WTC11 (cell line): ENCODE measurements around the gene HRNR. TPM values are rescaled to one million over a fixed set of nuclear protein-coding genes. Genes with fewer than 3 reads are reported as not detected.
"Not testable (repeated sequence)": the region's sequence is repeated elsewhere in the genome, so short reads cannot be mapped to it uniquely, and the experiment has no call there.

Source experiments
- ATAC-seq: fragments of 200-7000 bp; cut with Tn5 transposase; 2 replicates; pipeline ENCODE4 v1.10.0; 2021; ENCODE audit warnings: mild to moderate bottlenecking, moderate library complexity
- CTCF ChIA-PET: fragments of 300-600 bp; sonication (Branson Sonifier 250); formaldehyde crosslinking; loops from one replicate; lab custom pipeline; 2021; ENCODE audit warnings: antibody characterized with exemption; lab: Charles Lee
- POLR2A ChIA-PET: fragments of 350-600 bp; sonication (Branson Sonifier 250); formaldehyde crosslinking; loops from one replicate; lab custom pipeline; 2021; ENCODE audit warnings: antibody characterized with exemption; lab: Charles Lee
- DNase-seq: peaks from one replicate; pipeline ENCODE4 v3.0.0; 2021; ENCODE audit warnings: low spot score
- H3K27ac Mint-ChIP-seq: 2 replicates; pipeline ENCODE4 v1.8.0; 2021; ENCODE audit warnings: mixed read lengths
- H3K27me3 Mint-ChIP-seq: 2 replicates; pipeline ENCODE4 v1.8.0; 2021; ENCODE audit warnings: low read depth, mild to moderate bottlenecking, moderate library complexity, mixed read lengths
- H3K36me3 Mint-ChIP-seq: 2 replicates; pipeline ENCODE4 v1.8.0; 2021; ENCODE audit warnings: mixed read lengths
- H3K4me1 Mint-ChIP-seq: 2 replicates; pipeline ENCODE4 v1.8.0; 2022; ENCODE audit warnings: mixed read lengths
- H3K4me3 Mint-ChIP-seq: 2 replicates; pipeline ENCODE4 v1.8.0; 2021; ENCODE audit warnings: mild to moderate bottlenecking, moderate library complexity, mixed read lengths
- H3K9me3 Mint-ChIP-seq: 2 replicates; pipeline ENCODE4 v1.8.0; 2021; ENCODE audit warnings: mixed read lengths
- ELF4 ChIP-seq: sonication (generic); formaldehyde crosslinking; IDR thresholded peaks from 2 replicates; pipeline ENCODE4 v1.8.1; 2022; ENCODE audit warnings: low read depth, mild to moderate bottlenecking, moderate library complexity, missing genetic modification reagents
- ESRRA ChIP-seq: sonication (generic); formaldehyde crosslinking; IDR thresholded peaks from 2 replicates; pipeline ENCODE4 v1.8.1; 2022; ENCODE audit warnings: mild to moderate bottlenecking, missing genetic modification reagents, borderline replicate concordance
- FOXJ3 ChIP-seq: sonication (generic); formaldehyde crosslinking; IDR thresholded peaks from 2 replicates; pipeline ENCODE4 v1.9.0; 2021; ENCODE audit warnings: missing genetic modification reagents, mild to moderate bottlenecking, borderline replicate concordance
- HMGXB4 ChIP-seq: sonication (generic); formaldehyde crosslinking; IDR thresholded peaks from 2 replicates; pipeline ENCODE4 v1.8.1; 2023; ENCODE audit warnings: mild to moderate bottlenecking, moderate library complexity, missing genetic modification reagents
- KAT7 ChIP-seq: sonication (generic); formaldehyde crosslinking; IDR thresholded peaks from 2 replicates; pipeline ENCODE4 v1.8.1; 2023; ENCODE audit warnings: missing genetic modification reagents, mild to moderate bottlenecking, borderline replicate concordance
- NFATC4 ChIP-seq: fragments of 250-450 bp; sonication (Bioruptor Pico); IDR thresholded peaks from 2 replicates; pipeline ENCODE4 v1.9.0; 2021; ENCODE audit warnings: mild to moderate bottlenecking
- SP1 ChIP-seq: sonication (generic); formaldehyde crosslinking; conservative IDR thresholded peaks from 2 replicates; pipeline ENCODE4 v1.8.1; 2022; ENCODE audit warnings: missing genetic modification reagents
- TCF7 ChIP-seq: sonication (generic); formaldehyde crosslinking; IDR thresholded peaks from 2 replicates; pipeline ENCODE4 v1.8.0; 2022; ENCODE audit warnings: mild to moderate bottlenecking, low read depth, missing genetic modification reagents, moderate library complexity
- USF2 ChIP-seq: sonication (generic); formaldehyde crosslinking; IDR thresholded peaks from 2 replicates; pipeline ENCODE4 v1.8.1; 2023; ENCODE audit warnings: mild to moderate bottlenecking, missing genetic modification reagents, moderate library complexity
- ZBTB43 ChIP-seq: sonication (generic); formaldehyde crosslinking; IDR thresholded peaks from 2 replicates; pipeline ENCODE4 v1.8.1; 2023; ENCODE audit warnings: mild to moderate bottlenecking, missing genetic modification reagents
- ZNF121 ChIP-seq: sonication (generic); formaldehyde crosslinking; IDR thresholded peaks from 2 replicates; pipeline ENCODE4 v1.8.0; 2023; ENCODE audit warnings: missing genetic modification reagents
- ZNF281 ChIP-seq: sonication (generic); formaldehyde crosslinking; IDR thresholded peaks from 2 replicates; pipeline ENCODE4 v1.8.0; 2023; ENCODE audit warnings: mild to moderate bottlenecking, missing genetic modification reagents
- ZNF317 ChIP-seq: sonication (generic); formaldehyde crosslinking; IDR thresholded peaks from 2 replicates; pipeline ENCODE4 v1.8.1; 2023; ENCODE audit warnings: low read depth, mild to moderate bottlenecking, moderate library complexity, missing genetic modification reagents, borderline replicate concordance
- ZNF671 ChIP-seq: fragments of 250-450 bp; sonication (Bioruptor Pico); IDR thresholded peaks from 2 replicates; pipeline ENCODE4 v1.8.0; 2021; ENCODE audit warnings: mild to moderate bottlenecking
- total RNA-seq: library from RNA; stranded (reverse); gene quantifications from 3 replicates; pipeline ENCODE4 v1.2.3, GENCODE V29; 2021
- TF ChIP-seq, protein P1 (sequence below): sonication (generic); formaldehyde crosslinking; IDR thresholded peaks from 2 replicates; pipeline ENCODE4 v1.8.1; 2022; ENCODE audit warnings: mild to moderate bottlenecking, missing genetic modification reagents, moderate library complexity, borderline replicate concordance
- TF ChIP-seq, protein P2 (sequence below): fragments of 250-450 bp; sonication (Bioruptor Pico); IDR thresholded peaks from 2 replicates; pipeline ENCODE4 v2.1.2; 2022; ENCODE audit warnings: mild to moderate bottlenecking, moderate library complexity
- TF ChIP-seq, protein P3 (sequence below): sonication (generic); formaldehyde crosslinking; conservative IDR thresholded peaks from 2 replicates; pipeline ENCODE4 v1.8.1; 2022; ENCODE audit warnings: mild to moderate bottlenecking, missing genetic modification reagents

The HRNR gene
- total RNA-seq, 1 experiment from 2014 or later = not detected

DNA sequence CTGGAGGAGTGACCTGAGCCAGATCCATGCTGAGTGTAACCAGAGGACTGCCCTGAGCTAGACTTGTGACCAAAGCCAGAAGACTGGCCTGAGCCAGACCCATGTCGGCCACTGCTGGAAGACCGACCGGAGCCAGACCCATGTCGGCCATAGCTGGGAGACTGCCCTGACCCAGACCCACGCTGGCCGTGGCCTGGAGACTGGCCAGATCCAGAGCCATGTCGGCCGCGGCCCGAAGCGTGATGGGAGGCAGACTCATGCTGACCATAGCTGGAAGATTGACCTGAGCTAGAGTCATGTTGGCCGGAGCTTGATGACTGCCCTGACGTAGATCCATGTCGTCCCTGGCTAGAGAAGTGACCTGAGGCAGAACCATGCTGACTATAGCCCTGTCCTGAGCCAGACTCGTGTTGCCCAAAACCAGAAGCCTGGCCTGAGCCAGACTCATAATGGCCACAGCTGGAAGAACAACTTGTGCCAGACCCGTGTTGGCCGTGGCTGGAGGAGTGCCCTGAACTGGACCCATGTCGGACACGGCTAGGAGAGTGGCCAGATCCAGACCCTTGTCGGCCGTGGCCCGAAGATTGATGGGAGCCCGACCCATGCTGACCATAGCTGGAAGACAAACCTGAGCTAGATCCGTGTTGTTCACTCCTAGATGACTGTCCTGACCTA, 5.1 kb downstream of the HRNR start:
- peaks cover 57% of the 10 kb centered on the region for H3K9me3 Mint-ChIP-seq
- TF ChIP-seq, protein P1, sequence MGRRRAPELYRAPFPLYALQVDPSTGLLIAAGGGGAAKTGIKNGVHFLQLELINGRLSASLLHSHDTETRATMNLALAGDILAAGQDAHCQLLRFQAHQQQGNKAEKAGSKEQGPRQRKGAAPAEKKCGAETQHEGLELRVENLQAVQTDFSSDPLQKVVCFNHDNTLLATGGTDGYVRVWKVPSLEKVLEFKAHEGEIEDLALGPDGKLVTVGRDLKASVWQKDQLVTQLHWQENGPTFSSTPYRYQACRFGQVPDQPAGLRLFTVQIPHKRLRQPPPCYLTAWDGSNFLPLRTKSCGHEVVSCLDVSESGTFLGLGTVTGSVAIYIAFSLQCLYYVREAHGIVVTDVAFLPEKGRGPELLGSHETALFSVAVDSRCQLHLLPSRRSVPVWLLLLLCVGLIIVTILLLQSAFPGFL = no peak
- TF ChIP-seq USF2 (CRISPR knock-in tag) (no peak), TCF7 (CRISPR knock-in tag) (no peak), HMGXB4 (CRISPR knock-in tag) (no peak), FOXJ3 (CRISPR knock-in tag) (no peak)
- TF ChIP-seq, all 79 proteins: peak for 0
- Mint-ChIP-seq H3K36me3 (peaks cover 46% of the 10 kb centered on the region), H3K4me3 (no peak overlapping the region), H3K4me1 (no peaks in the 10 kb centered on the region), H3K27me3 (peaks cover 15% of the 10 kb centered on the region), H3K27ac (no peak overlapping the region)
- DNase-seq = no peak
- POLR2A ChIA-PET = no interaction called here
- no peak for ATAC-seq
- CTCF ChIA-PET = no interaction called here

DNA sequence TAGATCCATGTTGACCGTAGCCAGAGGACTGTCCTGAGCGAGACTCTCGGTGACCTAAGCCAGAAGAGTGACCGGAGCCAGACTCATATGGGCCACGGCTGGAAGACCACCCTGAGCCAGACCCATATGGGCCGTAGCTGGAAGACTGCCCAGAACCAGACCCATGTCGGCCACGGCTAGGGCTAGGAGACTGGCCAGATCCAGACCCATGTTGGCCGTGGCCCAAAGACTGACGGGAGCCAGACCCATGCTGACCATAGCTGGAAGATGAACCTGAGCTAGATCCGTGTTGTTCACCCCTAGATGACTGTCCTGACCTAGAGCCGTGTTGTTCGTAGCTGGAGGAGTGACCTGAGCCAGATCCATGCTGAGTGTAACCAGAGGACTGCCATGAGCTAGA, 8.4 kb downstream of the HRNR start:
- H3K27ac Mint-ChIP-seq, DNase-seq, H3K4me3 Mint-ChIP-seq, ATAC-seq, POLR2A ChIA-PET, H3K4me1 Mint-ChIP-seq, CTCF ChIA-PET: not testable (repeated sequence)
- Mint-ChIP-seq H3K9me3 (peaks cover 54% of the 10 kb centered on the region), H3K36me3 (peaks cover 49% of the 10 kb centered on the region), H3K27me3 (peaks cover 15% of the 10 kb centered on the region)

GRCh38 chr1:152214911-152215310, 9.1 kb downstream of the HRNR start:
- H3K4me3 Mint-ChIP-seq, H3K27ac Mint-ChIP-seq, ATAC-seq, CTCF ChIA-PET, H3K4me1 Mint-ChIP-seq, POLR2A ChIA-PET, DNase-seq: not testable (repeated sequence)
- Mint-ChIP-seq H3K9me3 (peaks cover 49% of the 10 kb centered on the region), H3K36me3 (peaks cover 43% of the 10 kb centered on the region), H3K27me3 (peaks cover 14% of the 10 kb centered on the region)

GRCh38 chr1:152198982-152199381, 25.0 kb downstream of the HRNR start:
- ChIA-PET CTCF (no interaction called here), POLR2A (no interaction called here)
- Mint-ChIP-seq H3K9me3 (peaks cover 72% of the 10 kb centered on the region), H3K4me3 (no peak overlapping the region), H3K27me3 (peaks cover 9% of the 10 kb centered on the region), H3K4me1 (no peaks in the 10 kb centered on the region), H3K36me3 (peaks cover 55% of the 10 kb centered on the region), H3K27ac (no peak overlapping the region)
- DNase-seq = no peak
- no peak for ATAC-seq
- TF ChIP-seq ZBTB43 (CRISPR knock-in tag) = no peak
- TF ChIP-seq ELF4 (CRISPR knock-in tag) = no peak
- TF ChIP-seq NFATC4 (CRISPR knock-in tag) = no peak
- TF ChIP-seq ESRRA (CRISPR knock-in tag) = no peak
- no peak for TF ChIP-seq ZNF671 (CRISPR knock-in tag)
- TF ChIP-seq, protein P2, sequence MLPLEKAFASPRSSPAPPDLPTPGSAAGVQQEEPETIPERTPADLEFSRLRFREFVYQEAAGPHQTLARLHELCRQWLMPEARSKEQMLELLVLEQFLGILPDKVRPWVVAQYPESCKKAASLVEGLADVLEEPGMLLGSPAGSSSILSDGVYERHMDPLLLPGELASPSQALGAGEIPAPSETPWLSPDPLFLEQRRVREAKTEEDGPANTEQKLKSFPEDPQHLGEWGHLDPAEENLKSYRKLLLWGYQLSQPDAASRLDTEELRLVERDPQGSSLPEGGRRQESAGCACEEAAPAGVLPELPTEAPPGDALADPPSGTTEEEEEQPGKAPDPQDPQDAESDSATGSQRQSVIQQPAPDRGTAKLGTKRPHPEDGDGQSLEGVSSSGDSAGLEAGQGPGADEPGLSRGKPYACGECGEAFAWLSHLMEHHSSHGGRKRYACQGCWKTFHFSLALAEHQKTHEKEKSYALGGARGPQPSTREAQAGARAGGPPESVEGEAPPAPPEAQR (CRISPR knock-in tag) = no peak
- TF ChIP-seq SP1 (CRISPR knock-in tag) = no peak
- no peak for TF ChIP-seq ZNF317 (CRISPR knock-in tag)
- TF ChIP-seq KAT7 (CRISPR knock-in tag) = no peak
- TF ChIP-seq, protein P3, sequence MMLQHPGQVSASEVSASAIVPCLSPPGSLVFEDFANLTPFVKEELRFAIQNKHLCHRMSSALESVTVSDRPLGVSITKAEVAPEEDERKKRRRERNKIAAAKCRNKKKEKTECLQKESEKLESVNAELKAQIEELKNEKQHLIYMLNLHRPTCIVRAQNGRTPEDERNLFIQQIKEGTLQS (CRISPR knock-in tag) = no peak
- TF ChIP-seq ZNF121 (CRISPR knock-in tag) = no peak
- no peak for TF ChIP-seq ZNF281 (CRISPR knock-in tag)
